Stimulated activated CD4-positive, alpha-beta T cell treated with anti-CD3 and anti-CD28 coated beads, Interleukin-12 subunit alpha, Interleukin-12 subunit beta, amount 100 ng/mL, for 24 hours (primary cell): ENCODE results near the gene ALKBH5.

Experiments used
- DNase-seq, 2 experiments: peaks; one replicate each; pipeline ENCODE4 v3.0.0-alpha.2; 2020; ENCODE audit warnings: low read depth in 2 of 2

Gene ALKBH5

DNA sequence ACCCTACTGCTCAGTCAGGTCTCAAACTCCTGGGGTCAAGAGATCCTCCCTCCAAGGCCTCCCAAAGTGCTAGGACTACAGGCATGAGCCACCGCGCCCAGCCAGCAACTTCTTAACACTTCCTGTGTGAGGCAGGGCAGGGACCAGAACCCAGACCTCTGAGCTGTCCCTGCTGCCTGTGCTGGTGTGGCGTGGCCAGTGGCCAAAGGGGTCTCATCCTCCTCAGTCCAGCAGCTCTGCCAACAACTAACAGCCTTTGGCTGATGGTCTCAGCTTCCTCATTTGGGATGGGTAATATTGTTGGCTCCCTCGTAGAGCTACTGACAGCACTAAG lies 40.4 kb downstream of the ALKBH5 start:
- no peak for DNase-seq

GRCh38 chr17:18224387-18225120 lies 40.9 kb downstream of the ALKBH5 start:
- no peak for DNase-seq

- peak; percentile 89 to 94 for DNase-seq
Measured at GRCh38 chr17:18225121-18225641, 41.6 kb downstream of the ALKBH5 start, which contains the start of gene LLGL1. Gene LLGL1 (plus strand): TSS chr17:18225635. CDS start chr17:18225683, 48 bp downstream.

- no peak for DNase-seq
Measured at GRCh38 chr17:18225642-18226283, 42.1 kb downstream of the ALKBH5 start.

GRCh38 chr17:18226284-18226945 lies 42.8 kb downstream of the ALKBH5 start:
- no peak for DNase-seq

- no peak for DNase-seq
Measured at GRCh38 chr17:18227635-18228034, 44.0 kb downstream of the ALKBH5 start.

DNA sequence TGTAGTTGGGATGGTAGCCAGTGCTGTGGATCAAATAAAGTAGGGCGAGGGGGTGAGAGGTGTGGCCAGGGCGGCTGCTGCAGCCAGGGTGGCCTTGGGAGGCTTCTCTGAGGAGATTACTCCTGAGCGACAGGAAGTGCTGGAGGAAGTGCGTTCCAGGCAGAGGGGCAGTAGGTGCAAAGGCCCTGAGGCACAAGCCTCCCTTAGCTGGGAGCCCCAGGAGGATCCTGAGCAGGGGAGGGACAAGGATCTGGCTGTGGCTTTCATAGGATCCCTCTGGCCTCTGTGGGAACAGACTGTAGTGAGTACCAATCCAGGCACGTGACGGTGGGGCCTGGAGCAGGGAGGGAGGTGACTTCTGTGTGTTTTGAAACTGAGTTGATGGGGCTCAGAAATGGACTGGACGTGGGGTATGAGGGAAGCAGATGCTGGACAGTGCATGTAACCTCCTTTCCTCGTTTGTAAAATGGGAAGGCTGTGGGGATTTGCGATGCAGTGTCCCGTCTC lies 44.6 kb downstream of the ALKBH5 start:
- DNase-seq: no peak

- DNase-seq: no peak
Measured at GRCh38 chr17:18229254-18229653, 45.6 kb downstream of the ALKBH5 start.

DNA sequence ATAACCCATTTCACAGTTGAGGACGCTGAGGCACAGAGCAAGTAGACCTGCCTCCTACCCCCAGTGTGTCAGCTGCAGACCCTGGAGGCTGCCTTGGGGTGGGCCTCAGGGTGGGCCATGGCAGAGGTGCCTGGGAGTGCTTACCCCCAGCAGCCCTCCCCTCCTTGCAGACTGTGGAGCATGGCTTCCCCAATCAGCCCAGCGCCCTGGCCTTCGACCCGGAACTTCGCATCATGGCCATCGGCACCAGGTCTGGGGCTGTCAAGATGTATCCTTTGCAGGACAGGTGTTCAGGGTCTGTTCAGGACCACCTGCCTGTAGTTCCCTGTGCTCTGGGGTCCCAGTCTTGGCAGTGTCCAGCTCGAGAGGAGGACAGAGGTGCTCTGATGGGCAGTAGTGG lies 46.1 kb downstream of the ALKBH5 start:
- DNase-seq: no peak

- DNase-seq: no peak
Measured at GRCh38 chr17:18230288-18231141, 46.9 kb downstream of the ALKBH5 start.

DNA sequence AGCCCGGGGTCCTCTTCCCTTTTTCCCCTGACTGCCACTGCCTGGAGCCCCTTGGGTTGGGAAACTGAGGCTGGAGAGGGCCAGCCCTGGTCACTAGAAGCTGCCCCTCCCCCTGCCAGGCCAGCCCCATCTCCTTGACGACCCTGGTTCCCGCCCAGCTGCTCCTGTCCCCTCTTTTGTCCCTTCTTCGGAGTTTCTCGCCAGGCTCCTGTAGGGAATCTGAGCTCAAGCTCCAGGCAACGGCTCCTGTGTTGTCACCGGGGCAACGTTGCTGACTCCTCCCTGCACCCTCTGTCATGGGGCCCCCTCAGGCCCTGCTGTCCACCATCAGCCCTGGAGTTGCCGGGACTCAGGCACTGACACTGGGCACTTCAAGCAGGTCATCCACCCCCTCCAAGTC lies 47.5 kb downstream of the ALKBH5 start:
- DNase-seq: no peak

DNA sequence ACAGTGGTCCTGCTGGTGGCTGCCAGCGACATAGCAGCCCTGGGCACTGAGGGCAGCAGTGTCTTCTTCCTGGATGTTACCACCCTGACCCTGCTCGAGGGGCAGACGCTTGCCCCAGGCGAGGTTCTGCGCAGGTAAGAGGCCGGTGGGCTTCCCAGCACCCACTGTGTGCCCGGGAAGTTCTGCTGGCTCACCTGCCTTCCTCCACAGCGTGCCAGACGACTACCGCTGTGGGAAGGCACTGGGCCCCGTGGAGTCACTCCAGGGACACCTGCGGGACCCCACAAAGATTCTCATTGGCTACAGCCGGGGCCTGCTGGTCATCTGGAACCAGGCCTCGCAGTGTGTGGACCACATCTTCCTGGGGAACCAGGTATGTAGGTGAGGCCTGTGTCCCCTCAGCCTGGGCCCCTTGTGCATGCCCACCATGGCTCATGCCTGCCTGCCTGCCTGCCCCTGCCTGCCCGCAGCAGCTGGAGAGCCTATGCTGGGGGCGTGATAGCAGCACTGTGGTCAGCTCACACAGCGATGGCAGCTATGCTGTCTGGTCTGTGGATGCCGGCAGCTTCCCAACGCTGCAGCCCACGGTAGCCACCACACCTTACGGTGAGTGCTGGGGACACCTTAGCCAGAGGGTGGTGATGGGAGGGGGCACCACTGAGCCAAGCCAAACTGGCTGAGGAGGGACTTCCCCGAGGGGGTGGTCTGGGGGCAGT lies 50.3 kb downstream of the ALKBH5 start:
- no peak for DNase-seq

DNA sequence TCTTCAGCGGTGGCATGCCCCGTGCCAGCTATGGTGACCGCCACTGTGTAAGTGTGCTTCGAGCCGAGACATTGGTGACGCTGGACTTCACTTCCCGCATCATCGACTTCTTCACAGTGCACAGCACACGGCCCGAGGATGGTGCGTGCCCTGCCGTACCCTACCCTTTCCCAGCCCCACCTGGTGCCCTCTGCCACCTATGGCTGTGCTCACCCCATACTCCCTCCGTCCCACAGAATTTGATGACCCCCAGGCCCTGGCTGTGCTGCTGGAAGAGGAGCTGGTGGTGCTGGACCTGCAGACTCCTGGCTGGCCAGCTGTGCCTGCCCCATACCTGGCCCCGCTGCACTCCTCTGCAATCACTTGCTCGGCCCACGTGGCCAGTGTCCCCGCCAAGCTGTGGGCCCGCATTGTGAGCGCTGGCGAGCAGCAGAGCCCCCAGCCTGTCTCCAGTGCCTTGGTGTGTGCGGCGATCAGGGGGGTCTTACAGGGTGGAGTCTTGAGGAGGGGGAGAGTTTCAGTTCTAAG lies 51.3 kb downstream of the ALKBH5 start:
- DNase-seq: no peak

GRCh38 chr17:18235743-18236256 lies 52.2 kb downstream of the ALKBH5 start:
- peak in 1 of 2 experiments; percentile 26 for DNase-seq

DNA sequence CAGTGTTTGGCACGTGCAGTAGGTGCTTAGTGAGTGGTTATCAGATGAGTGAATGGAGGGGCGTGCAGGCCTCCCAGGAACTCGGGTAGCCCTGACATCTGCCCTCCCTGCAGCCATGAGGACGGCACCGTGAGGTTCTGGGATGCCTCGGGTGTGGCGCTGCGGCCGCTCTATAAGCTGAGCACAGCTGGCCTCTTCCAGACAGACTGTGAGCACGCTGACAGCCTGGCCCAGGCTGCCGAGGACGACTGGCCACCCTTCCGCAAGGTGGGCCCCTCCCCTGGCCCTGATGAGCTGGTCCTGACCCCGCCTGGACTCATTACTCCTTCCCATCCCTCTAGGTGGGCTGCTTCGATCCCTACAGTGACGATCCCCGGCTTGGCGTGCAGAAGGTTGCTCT lies 52.9 kb downstream of the ALKBH5 start:
- no peak for DNase-seq

GRCh38 chr17:18237461-18237860 lies 53.8 kb downstream of the ALKBH5 start:
- DNase-seq: no peak

DNA sequence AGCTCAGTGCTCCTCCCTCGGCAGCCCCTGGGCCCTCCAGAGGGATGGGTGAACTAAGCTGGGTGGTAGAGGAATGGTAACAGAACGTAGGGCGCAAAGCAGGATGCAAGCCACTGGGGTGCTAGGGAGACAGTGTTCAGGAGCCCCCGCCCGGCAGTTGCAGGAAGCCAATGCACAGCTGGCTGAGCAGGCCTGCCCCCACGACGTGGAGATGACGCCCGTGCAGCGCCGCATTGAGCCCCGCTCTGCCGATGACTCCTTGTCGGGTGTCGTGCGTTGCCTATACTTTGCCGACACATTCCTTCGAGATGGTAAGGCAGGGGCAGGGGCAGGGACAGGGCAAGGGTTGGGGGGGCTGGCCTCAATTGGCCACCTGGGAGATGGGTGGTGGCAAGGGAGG lies 54.7 kb downstream of the ALKBH5 start:
- DNase-seq: no peak

GRCh38 chr17:18240449-18240848 lies 56.8 kb downstream of the ALKBH5 start:
- DNase-seq: no peak

GRCh38 chr17:18241229-18241871 lies 57.7 kb downstream of the ALKBH5 start:
- DNase-seq: no peak
